Fibroblast of pulmonary artery (primary cell): ENCODE results near the gene KAT6B.

Experiments
- DNase-seq: peaks from one replicate; pipeline ENCODE4 v3.0.0-alpha.2; 2010; ENCODE audit warnings: low read depth
- H3K4me3 ChIP-seq: replicated peaks from 2 replicates; pipeline ENCODE4 v1.5.1; 2011; ENCODE audit warnings: low read depth, mild to moderate bottlenecking, control low read depth, low read length, moderate library complexity
- TF ChIP-seq, protein P1 (sequence below): IDR thresholded peaks from 2 replicates; pipeline ENCODE4 v1.5.1; 2011; ENCODE audit warnings: mild to moderate bottlenecking, control low read depth, low read length, inconsistent platforms; ENCODE audit errors: missing control alignments

The KAT6B gene

DNA sequence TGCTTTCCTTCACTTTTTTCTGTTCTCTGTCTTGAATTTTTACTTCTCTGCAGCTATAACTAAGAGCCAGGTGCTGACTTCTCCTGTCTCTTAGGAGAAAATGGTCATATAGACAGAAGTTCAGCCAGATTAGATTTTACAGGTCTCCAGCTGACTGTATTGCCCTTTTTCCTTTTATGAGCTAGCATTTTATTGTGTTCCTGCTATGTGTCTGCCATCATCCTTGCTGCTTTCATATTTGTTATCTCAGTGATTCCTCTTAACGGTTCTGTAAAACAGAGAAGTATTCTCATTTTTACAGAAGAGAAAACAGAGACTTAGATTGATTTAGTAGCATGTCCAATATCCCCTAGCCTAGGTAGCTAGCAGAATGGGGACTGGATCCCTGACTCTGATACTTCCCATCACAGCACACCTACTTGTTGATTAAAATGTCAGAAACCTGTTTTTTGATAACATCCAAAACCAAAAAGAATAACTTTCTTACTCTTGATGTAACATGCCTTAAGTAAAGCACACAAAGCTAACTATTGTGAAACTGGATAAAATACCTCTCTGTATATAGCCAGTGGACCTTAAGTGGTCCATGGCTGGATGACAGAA lies 5.2 kb downstream of the KAT6B start:
- TF ChIP-seq, protein P1, sequence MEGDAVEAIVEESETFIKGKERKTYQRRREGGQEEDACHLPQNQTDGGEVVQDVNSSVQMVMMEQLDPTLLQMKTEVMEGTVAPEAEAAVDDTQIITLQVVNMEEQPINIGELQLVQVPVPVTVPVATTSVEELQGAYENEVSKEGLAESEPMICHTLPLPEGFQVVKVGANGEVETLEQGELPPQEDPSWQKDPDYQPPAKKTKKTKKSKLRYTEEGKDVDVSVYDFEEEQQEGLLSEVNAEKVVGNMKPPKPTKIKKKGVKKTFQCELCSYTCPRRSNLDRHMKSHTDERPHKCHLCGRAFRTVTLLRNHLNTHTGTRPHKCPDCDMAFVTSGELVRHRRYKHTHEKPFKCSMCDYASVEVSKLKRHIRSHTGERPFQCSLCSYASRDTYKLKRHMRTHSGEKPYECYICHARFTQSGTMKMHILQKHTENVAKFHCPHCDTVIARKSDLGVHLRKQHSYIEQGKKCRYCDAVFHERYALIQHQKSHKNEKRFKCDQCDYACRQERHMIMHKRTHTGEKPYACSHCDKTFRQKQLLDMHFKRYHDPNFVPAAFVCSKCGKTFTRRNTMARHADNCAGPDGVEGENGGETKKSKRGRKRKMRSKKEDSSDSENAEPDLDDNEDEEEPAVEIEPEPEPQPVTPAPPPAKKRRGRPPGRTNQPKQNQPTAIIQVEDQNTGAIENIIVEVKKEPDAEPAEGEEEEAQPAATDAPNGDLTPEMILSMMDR = no peak
- no peak for DNase-seq
- H3K4me3 ChIP-seq = no peak overlapping the region

DNA sequence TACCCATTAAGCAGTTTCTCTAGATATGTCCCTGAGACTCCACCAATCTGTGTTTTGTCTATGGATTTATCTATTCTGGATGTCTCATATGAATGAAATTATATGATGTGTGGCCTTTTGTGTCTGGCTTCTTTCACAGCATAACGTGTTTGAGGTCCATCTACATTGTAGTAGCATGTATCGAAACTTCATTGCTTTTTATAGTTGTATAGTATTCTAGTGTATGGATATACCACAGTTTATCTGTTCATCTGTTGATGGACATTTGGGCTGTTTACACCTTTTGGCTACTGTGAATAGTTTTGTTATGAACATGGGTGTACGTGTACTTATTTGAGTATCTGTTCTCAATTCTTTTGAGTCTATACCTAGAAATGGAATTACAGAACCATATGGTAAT lies 9.6 kb downstream of the KAT6B start:
- TF ChIP-seq, protein P1 = no peak
- DNase-seq = no peak

DNA sequence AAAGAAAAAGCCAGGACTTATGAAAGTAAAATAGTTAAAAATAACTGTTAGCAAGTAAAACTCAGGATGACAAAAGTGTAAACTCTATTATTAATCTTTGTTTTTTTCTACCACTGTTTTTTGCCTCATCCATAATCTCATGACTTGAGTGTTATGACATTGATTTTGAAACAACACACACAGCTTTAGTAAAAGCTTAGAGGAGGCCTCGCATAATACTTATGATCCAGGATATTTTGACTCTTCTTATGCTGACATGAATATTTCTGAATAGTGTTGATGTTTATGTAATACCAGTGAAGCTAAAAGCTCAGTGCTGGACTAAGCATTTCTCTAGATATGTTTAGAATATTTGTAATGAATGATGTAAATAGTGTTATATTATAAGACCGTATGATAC lies 10.5 kb downstream of the KAT6B start:
- TF ChIP-seq, protein P1 = no peak
- H3K4me3 ChIP-seq = no peak overlapping the region
- DNase-seq = no peak

More for the DNA sequence above, 9.6 kb downstream of the KAT6B start:
- H3K4me3 ChIP-seq = no peak overlapping the region

- H3K4me3 ChIP-seq = no peak overlapping the region
- DNase-seq = no peak
- TF ChIP-seq, protein P1 = no peak
Measured at GRCh38 chr10:74837743-74838142, 11.3 kb downstream of the KAT6B start.

DNA sequence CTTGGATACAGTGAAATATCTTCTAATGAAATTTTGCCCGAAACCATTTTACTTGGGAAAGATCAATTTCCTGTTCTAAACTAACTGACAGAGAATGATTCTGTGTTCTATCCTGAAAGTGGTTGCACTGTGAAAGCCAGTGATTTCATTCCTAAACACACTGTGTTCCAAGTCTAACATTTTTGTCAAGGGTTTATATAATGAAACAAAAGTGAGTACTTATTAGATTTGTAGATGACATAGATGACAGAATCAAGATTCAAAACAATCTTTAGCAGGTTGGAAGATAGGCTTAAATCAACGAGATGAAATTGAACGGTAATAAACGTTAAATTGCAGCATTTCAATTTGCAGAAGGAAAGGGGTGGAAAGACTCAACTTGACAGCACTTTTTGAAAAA lies 13.3 kb downstream of the KAT6B start:
- no peak for DNase-seq
- TF ChIP-seq, protein P1 = no peak
- H3K4me3 ChIP-seq = no peak overlapping the region

- DNase-seq = no peak
- TF ChIP-seq, protein P1 = no peak
- H3K4me3 ChIP-seq = no peak overlapping the region
Measured at GRCh38 chr10:74841265-74841973, 15.0 kb downstream of the KAT6B start.
